H1 (cell line): Measurements from ENCODE around the gene TIMM8B. TPM values are rescaled to one million over a fixed set of nuclear protein-coding genes. Genes with fewer than 3 reads are reported as not detected.

Experiments used
- ATF2 ChIP-seq: IDR thresholded peaks from 2 replicates; pipeline ENCODE4 v1.6.1; 2012; ENCODE audit warnings: low read length, inconsistent platforms
- CBX8 ChIP-seq: fragments of 300-800, 300-1000 bp; sonication (generic); IDR thresholded peaks from 2 replicates; pipeline ENCODE4 v1.7.1; 2016; ENCODE audit warnings: low read depth, low read length, borderline replicate concordance
- CHD2 ChIP-seq: IDR thresholded peaks from 2 replicates; pipeline ENCODE4 v1.6.1; 2012; ENCODE audit warnings: low read length, improper control_type of control experiment
- CHD7 ChIP-seq: fragments of 300-600 bp; sonication (generic); IDR thresholded peaks from 2 replicates; pipeline ENCODE4 v1.7.1; 2012; ENCODE audit warnings: low read length, moderate library complexity, mild to moderate bottlenecking, inconsistent platforms; ENCODE audit not compliant: insufficient replicate concordance
- CTBP2 ChIP-seq: IDR thresholded peaks from 2 replicates; pipeline ENCODE4 v1.7.0; 2011; ENCODE audit warnings: borderline replicate concordance, mild to moderate bottlenecking, moderate library complexity, mixed read lengths, low read length; ENCODE audit not compliant: insufficient read depth, insufficient read length
- GTF2F1 ChIP-seq: IDR thresholded peaks from 2 replicates; pipeline ENCODE4 v1.6.1; 2012; ENCODE audit warnings: low read depth, low read length, improper control_type of control experiment, borderline replicate concordance
- HDAC6 ChIP-seq: IDR thresholded peaks from one replicate; pipeline ENCODE4 v1.7.1; 2012; ENCODE audit warnings: low read depth, mild to moderate bottlenecking, inconsistent platforms, low read length, moderate library complexity
- MAFK ChIP-seq: IDR thresholded peaks from 2 replicates; pipeline ENCODE4 v1.6.1; 2012; ENCODE audit warnings: low read depth, mild to moderate bottlenecking, improper control_type of control experiment, low read length
- POLR2A ChIP-seq, 2 experiments: IDR thresholded peaks; 1 replicate in 1 of 2; 2 replicates in 1 of 2; pipeline ENCODE4 v1.6.1; 2011; ENCODE audit warnings: low read depth in 2 of 2, low read length in 2 of 2, mild to moderate bottlenecking in 2 of 2; ENCODE audit errors: control extremely low read depth in 1 of 2
- RFX5 ChIP-seq: IDR thresholded peaks from 2 replicates; pipeline ENCODE4 v1.6.1; 2011; ENCODE audit warnings: low read depth, low read length, improper control_type of control experiment, borderline replicate concordance
- SUZ12 ChIP-seq: fragments of 200-600 bp; sonication (generic); IDR thresholded peaks from 2 replicates; pipeline ENCODE4 v1.6.1; 2012; ENCODE audit warnings: mild to moderate bottlenecking, inconsistent platforms, low read length, moderate library complexity, mixed read lengths
- polyA plus RNA-seq, 7 experiments: library from polyadenylated mRNA; depleted of rRNA in 3 of 7; stranded (reverse) in 5 of 7; unstranded in 2 of 7; fragments of >200 nt in 5 of 7; fragments of 200-250 nt in 2 of 7; gene quantifications; 1 replicate in 5 of 7; 2 replicates in 1 of 7; 4 replicates in 1 of 7; pipeline versions ENCODE4 v1.2.1 to v1.2.3, GENCODE V29; 2011 to 2013; ENCODE audit warnings: missing spikeins in 2 of 7, mixed read lengths in 2 of 7
- total RNA-seq: library from RNA; stranded (reverse); fragmentation: NEBNext Ultra II Directional; extraction: Animal tissue kit (Norgen Biotek cat#: 25700); gene quantifications from 2 replicates; pipeline ENCODE4 v1.2.1, GENCODE V29; 2021

TIMM8B gene
- total and polyA plus RNA-seq, 2 of the 8 experiments (the other 6 are each of a cell fraction or from before 2014, with no cell fraction given) = 93.7 to 143 TPM

- no peak for TF ChIP-seq CHD7
- TF ChIP-seq POLR2A (IDR thresholded peaks at IDR 0.05; ENCODE audit: control extremely low read depth in 1 of 2, low read depth in 2 of 2, low read length in 2 of 2) = no peak
- TF ChIP-seq MAFK = no peak
- no peak for TF ChIP-seq GTF2F1
- no peak for TF ChIP-seq CTBP2
- no peak for TF ChIP-seq RFX5
- TF ChIP-seq HDAC6 = no peak
- TF ChIP-seq CHD2 = no peak
- TF ChIP-seq CBX8 = no peak
- no peak for TF ChIP-seq ATF2
- TF ChIP-seq SUZ12 = no peak
Measured at GRCh38 chr11:112100462-112100861, 13.9 kb upstream of the TIMM8B start (continued).
